A673 (cell line): ENCODE data around the gene KRT34. TPM values are rescaled to one million over a fixed set of nuclear protein-coding genes. Genes with fewer than 3 reads are reported as not detected.

Experiments used
- BruUV-seq: library from RNA; stranded (reverse); fragments of 400-500 nt; replicated peaks from 2 replicates; lab custom pipeline; 2021; lab: Mats Ljungman, UMichigan
- CTCF ChIA-PET: fragments of 300-600 bp; sonication (Branson Sonifier 250); formaldehyde crosslinking; loops from one replicate; lab custom pipeline; 2022; ENCODE audit warnings: antibody characterized with exemption; lab: Charles Lee
- POLR2A ChIA-PET: fragments of 300-600 bp; sonication (Branson Sonifier 250); formaldehyde crosslinking; loops from one replicate; lab custom pipeline; 2022; ENCODE audit warnings: antibody characterized with exemption; ENCODE audit not compliant: low non-redundant PET; lab: Charles Lee
- DNase-seq: peaks from one replicate; pipeline ENCODE4 v3.0.0-alpha.2; 2015; ENCODE audit warnings: low spot score
- H3K27ac ChIP-seq: fragments of 200-600 bp; sonication (generic); 2 replicates; pipeline ENCODE4 v1.5.1; 2016; ENCODE audit warnings: mixed run types, low read depth, mild to moderate bottlenecking, mixed read lengths, antibody characterized with exemption, low read length; ENCODE audit not compliant: poor library complexity, severe bottlenecking
- H3K27me3 ChIP-seq: fragments of 200-600 bp; sonication (generic); replicated peaks from 2 replicates; pipeline ENCODE4 v1.6.1; 2017; ENCODE audit warnings: mixed run types, low read depth, mild to moderate bottlenecking, mixed read lengths, antibody characterized with exemption, low read length; ENCODE audit not compliant: insufficient read depth, poor library complexity
- H3K36me3 ChIP-seq: fragments of 200-600 bp; sonication (generic); 2 replicates; pipeline ENCODE4 v1.6.1; 2016; ENCODE audit warnings: mixed run types, mild to moderate bottlenecking, mixed read lengths, antibody characterized with exemption, low read length; ENCODE audit not compliant: insufficient read depth, poor library complexity, severe bottlenecking
- H3K4me1 ChIP-seq: fragments of 200-600 bp; sonication (generic); 2 replicates; pipeline ENCODE4 v1.6.1; 2017; ENCODE audit warnings: mixed run types, mild to moderate bottlenecking, mixed read lengths, antibody characterized with exemption, low read length; ENCODE audit not compliant: insufficient read depth, poor library complexity, severe bottlenecking
- H3K4me3 ChIP-seq: fragments of 200-600 bp; sonication (generic); 2 replicates; pipeline ENCODE4 v1.5.1; 2016; ENCODE audit warnings: low read depth, mixed run types, mild to moderate bottlenecking, mixed read lengths, low read length; ENCODE audit not compliant: poor library complexity, severe bottlenecking
- H3K9me3 ChIP-seq: fragments of 200-600 bp; sonication (generic); 2 replicates; pipeline ENCODE4 v1.6.1; 2016; ENCODE audit warnings: mixed run types, low read depth, mild to moderate bottlenecking, mixed read lengths, antibody characterized with exemption, low read length; ENCODE audit not compliant: poor library complexity, severe bottlenecking
- EZH2 ChIP-seq: fragments of 200-600 bp; sonication (generic); IDR thresholded peaks from 2 replicates; pipeline ENCODE4 v1.6.1; 2017; ENCODE audit warnings: borderline replicate concordance, low read depth, mild to moderate bottlenecking, mixed read lengths, antibody characterized with exemption, low read length; ENCODE audit not compliant: poor library complexity, severe bottlenecking
- intact Hi-C: fragments of 100-400 bp; cut with micrococcal nuclease; formaldehyde crosslinking; loops from one replicate; pipeline ENCODE4 v1.10.0; 2022; ENCODE audit not compliant: unreplicated experiment
- total RNA-seq: library from RNA; stranded (reverse); gene quantifications from 2 replicates; pipeline ENCODE4 v1.2.3, GENCODE V29; 2021
- TF ChIP-seq, protein P1 (sequence below): fragments of 300-800, 200-600 bp; sonication (generic); conservative IDR thresholded peaks from 2 replicates; pipeline ENCODE4 v1.5.1; 2017; ENCODE audit warnings: low read depth, mild to moderate bottlenecking, antibody characterized with exemption, low read length, moderate library complexity, mixed read lengths

Gene KRT34
- total RNA-seq, 1 experiment from 2014 or later: not detected

DNA sequence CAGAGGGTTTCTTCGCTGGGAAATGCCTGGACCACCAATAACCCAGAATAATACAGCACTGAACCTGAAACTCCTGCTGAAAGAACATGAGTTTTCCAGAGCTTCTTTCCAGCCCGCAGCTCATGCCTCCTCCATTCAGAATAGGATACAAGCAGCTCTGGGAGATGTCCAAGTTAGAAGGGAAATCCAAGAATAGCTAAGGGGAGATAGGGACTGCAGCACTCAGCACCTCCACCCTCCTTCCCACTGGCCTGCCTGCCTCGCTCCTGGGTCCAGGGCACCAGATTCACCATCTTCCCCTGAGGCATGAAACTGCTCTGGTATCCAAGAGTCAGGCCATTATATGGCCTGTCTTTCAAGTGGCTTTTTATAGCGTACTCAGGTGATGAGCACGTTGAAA, 11.2 kb upstream of the KRT34 start:
- no TSS peak for BruUV-seq
- H3K4me3 ChIP-seq: no peak overlapping the region
- H3K27ac ChIP-seq: no peak overlapping the region
- CTCF ChIA-PET: no interaction called here
- no peaks in the 10 kb centered on the region for H3K36me3 ChIP-seq
- no peaks in the 10 kb centered on the region for H3K27me3 ChIP-seq
- intact Hi-C loops: no loop called here
- H3K9me3 ChIP-seq: no peaks in the 10 kb centered on the region
- POLR2A ChIA-PET: no interaction called here
- no peaks in the 10 kb centered on the region for H3K4me1 ChIP-seq
- DNase-seq: no peak
- no peak for TF ChIP-seq EZH2
- TF ChIP-seq, protein P1, sequence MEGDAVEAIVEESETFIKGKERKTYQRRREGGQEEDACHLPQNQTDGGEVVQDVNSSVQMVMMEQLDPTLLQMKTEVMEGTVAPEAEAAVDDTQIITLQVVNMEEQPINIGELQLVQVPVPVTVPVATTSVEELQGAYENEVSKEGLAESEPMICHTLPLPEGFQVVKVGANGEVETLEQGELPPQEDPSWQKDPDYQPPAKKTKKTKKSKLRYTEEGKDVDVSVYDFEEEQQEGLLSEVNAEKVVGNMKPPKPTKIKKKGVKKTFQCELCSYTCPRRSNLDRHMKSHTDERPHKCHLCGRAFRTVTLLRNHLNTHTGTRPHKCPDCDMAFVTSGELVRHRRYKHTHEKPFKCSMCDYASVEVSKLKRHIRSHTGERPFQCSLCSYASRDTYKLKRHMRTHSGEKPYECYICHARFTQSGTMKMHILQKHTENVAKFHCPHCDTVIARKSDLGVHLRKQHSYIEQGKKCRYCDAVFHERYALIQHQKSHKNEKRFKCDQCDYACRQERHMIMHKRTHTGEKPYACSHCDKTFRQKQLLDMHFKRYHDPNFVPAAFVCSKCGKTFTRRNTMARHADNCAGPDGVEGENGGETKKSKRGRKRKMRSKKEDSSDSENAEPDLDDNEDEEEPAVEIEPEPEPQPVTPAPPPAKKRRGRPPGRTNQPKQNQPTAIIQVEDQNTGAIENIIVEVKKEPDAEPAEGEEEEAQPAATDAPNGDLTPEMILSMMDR: no peak

DNA sequence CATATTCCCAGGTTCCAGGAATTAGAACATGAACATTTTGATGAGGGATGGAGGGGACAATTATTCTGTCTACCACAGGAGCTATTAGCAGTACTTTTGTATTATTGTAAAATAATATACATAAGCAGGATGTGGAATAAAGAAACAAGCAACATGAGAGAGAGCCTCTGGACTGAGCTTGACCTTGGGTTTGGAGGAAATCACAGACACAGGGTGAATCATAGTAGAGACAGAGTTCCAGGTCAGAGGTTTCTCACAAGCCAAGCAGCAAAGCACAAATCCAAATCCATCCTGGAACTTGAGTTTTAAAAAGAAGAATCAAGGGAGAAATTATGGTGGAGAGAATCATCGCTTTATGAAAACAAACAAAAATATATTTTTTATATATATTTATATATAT, 10.2 kb upstream of the KRT34 start:
- H3K27me3 ChIP-seq: no peaks in the 10 kb centered on the region
- ChIA-PET POLR2A (no interaction called here), CTCF (no interaction called here)
- no peak for DNase-seq
- BruUV-seq: no TSS peak
- H3K4me1 ChIP-seq: no peaks in the 10 kb centered on the region
- no peak overlapping the region for H3K27ac ChIP-seq
- H3K4me3 ChIP-seq: no peak overlapping the region
- H3K9me3 ChIP-seq: no peaks in the 10 kb centered on the region
- H3K36me3 ChIP-seq: no peaks in the 10 kb centered on the region
- intact Hi-C loops: no loop called here
- TF ChIP-seq, protein P1: no peak
- TF ChIP-seq EZH2: no peak

DNA sequence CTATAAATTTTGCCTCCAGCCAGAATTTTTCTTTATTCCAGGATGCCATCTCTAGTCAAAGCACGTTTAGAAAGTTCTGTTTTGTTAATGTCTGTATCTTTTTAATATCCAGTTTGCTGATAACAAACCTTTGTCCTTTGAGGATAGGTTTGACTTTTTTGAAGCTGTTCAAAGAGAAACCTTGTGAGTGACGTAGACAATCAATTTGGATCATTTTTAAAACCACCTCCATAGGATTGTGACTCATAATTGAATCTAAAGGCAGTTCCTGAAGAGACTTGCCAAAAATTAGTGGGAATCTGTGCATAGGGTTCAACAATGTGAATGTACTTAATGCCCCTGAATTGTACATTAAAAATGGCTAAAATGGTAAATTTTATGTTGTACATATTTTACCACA, 9.4 kb upstream of the KRT34 start:
- CTCF ChIA-PET: no interaction called here

More for the DNA sequence above, 9.4 kb upstream of the KRT34 start:
- peaks cover 1% of the 10 kb centered on the region for H3K9me3 ChIP-seq
- no peak overlapping the region for H3K27ac ChIP-seq
- no peak overlapping the region for H3K4me3 ChIP-seq
- intact Hi-C loops: no loop called here
- TF ChIP-seq, protein P1: no peak
- no peak for TF ChIP-seq EZH2
- POLR2A ChIA-PET: no interaction called here
- no peaks in the 10 kb centered on the region for H3K4me1 ChIP-seq
- BruUV-seq: no TSS peak
- no peaks in the 10 kb centered on the region for H3K36me3 ChIP-seq
- DNase-seq: no peak
- H3K27me3 ChIP-seq: no peaks in the 10 kb centered on the region
